ENCODE results near the gene ACOXL.

ACOXL gene

GRCh38 chr2:111143843-111144198 lies 411.4 kb downstream of the ACOXL start:
- in situ Hi-C loops (cut with MboI; ENCODE audit: low sequenced_read_pairs), result loop anchor here (10.0 kb wide), 1 partner anchor 51 kb away; no protein-coding TSS in a partner anchor

- in situ Hi-C loops (cut with MboI; ENCODE audit: low sequenced_read_pairs), result loop anchor here (10.0 kb wide), 1 partner anchor 50 kb away; no protein-coding TSS in a partner anchor
These were observed 412.9 kb downstream of the ACOXL start for GRCh38 chr2:111145103-111145760.

- in situ Hi-C loops (cut with MboI; ENCODE audit: low sequenced_read_pairs), result loop anchor here (10.0 kb wide), 1 partner anchor 49 kb away; no protein-coding TSS in a partner anchor
These were observed 413.6 kb downstream of the ACOXL start for GRCh38 chr2:111145951-111146350.

- in situ Hi-C loops (cut with MboI; ENCODE audit: low sequenced_read_pairs), result loop anchor here (10.0 kb wide), 1 partner anchor 46 kb away; no protein-coding TSS in a partner anchor
These were observed 416.0 kb downstream of the ACOXL start for GRCh38 chr2:111148225-111148873.

GRCh38 chr2:111148925-111149324 lies 416.6 kb downstream of the ACOXL start:
- in situ Hi-C loops (cut with MboI; ENCODE audit: low sequenced_read_pairs), result loop anchor here (10.0 kb wide), 1 partner anchor 46 kb away; no protein-coding TSS in a partner anchor

- in situ Hi-C loops (cut with MboI; ENCODE audit: low sequenced_read_pairs), result loop anchor here (10.0 kb wide), 1 partner anchor 45 kb away; no protein-coding TSS in a partner anchor
These were observed 417.6 kb downstream of the ACOXL start for GRCh38 chr2:111149882-111150455.

- in situ Hi-C loops (cut with MboI; ENCODE audit: low sequenced_read_pairs), result no loop called here
These were observed 422.4 kb downstream of the ACOXL start for GRCh38 chr2:111154758-111155157.

- in situ Hi-C loops (cut with MboI; ENCODE audit: low sequenced_read_pairs), result no loop called here
These were observed 423.2 kb downstream of the ACOXL start for GRCh38 chr2:111155610-111156009.

GRCh38 chr2:111156529-111156928 lies 424.2 kb downstream of the ACOXL start:
- in situ Hi-C loops (cut with MboI; ENCODE audit: low sequenced_read_pairs), result no loop called here

- in situ Hi-C loops (cut with MboI; ENCODE audit: low sequenced_read_pairs), result no loop called here
These were observed 424.8 kb downstream of the ACOXL start for GRCh38 chr2:111157071-111157661.

GRCh38 chr2:111157798-111158197 lies 425.4 kb downstream of the ACOXL start:
- in situ Hi-C loops (cut with MboI; ENCODE audit: low sequenced_read_pairs), result no loop called here

GRCh38 chr2:111159641-111160040 lies 427.3 kb downstream of the ACOXL start:
- in situ Hi-C loops (cut with MboI; ENCODE audit: low sequenced_read_pairs), result no loop called here

GRCh38 chr2:111160758-111161157 lies 428.4 kb downstream of the ACOXL start:
- in situ Hi-C loops (cut with MboI; ENCODE audit: low sequenced_read_pairs), result no loop called here

GRCh38 chr2:111161971-111162370 lies 429.6 kb downstream of the ACOXL start:
- in situ Hi-C loops (cut with MboI; ENCODE audit: low sequenced_read_pairs), result no loop called here

GRCh38 chr2:111162718-111163331 lies 430.5 kb downstream of the ACOXL start:
- in situ Hi-C loops (cut with MboI; ENCODE audit: low sequenced_read_pairs), result no loop called here

- in situ Hi-C loops (cut with MboI; ENCODE audit: low sequenced_read_pairs), result no loop called here
These were observed 431.7 kb downstream of the ACOXL start for GRCh38 chr2:111164078-111164477.

- in situ Hi-C loops (cut with MboI; ENCODE audit: low sequenced_read_pairs), result no loop called here
These were observed 432.7 kb downstream of the ACOXL start for GRCh38 chr2:111165084-111165483.

- in situ Hi-C loops (cut with MboI; ENCODE audit: low sequenced_read_pairs), result no loop called here
These were observed 433.7 kb downstream of the ACOXL start for GRCh38 chr2:111166115-111166514.

- in situ Hi-C loops (cut with MboI; ENCODE audit: low sequenced_read_pairs), result no loop called here
These were observed 434.9 kb downstream of the ACOXL start for GRCh38 chr2:111167076-111167862.

GRCh38 chr2:111167863-111168162 lies 435.4 kb downstream of the ACOXL start:
- in situ Hi-C loops (cut with MboI; ENCODE audit: low sequenced_read_pairs), result no loop called here

Data from HL-60/S4 treated with retinoic acid at 250 ng/mL for 4 days and 3 days (cell line).